UCSD-AML1 (cell line): ENCODE data around the gene IFI27L1.
"Not testable (repeated sequence)": the region's sequence is repeated elsewhere in the genome, so short reads cannot be mapped to it uniquely, and the experiment has no call there.

Experiments
- DNase-seq: peaks from one replicate; lab custom pipeline; 2025; ENCODE audit not compliant: unreplicated experiment; lab: John Stamatoyannopoulos, UW

Gene IFI27L1

DNA sequence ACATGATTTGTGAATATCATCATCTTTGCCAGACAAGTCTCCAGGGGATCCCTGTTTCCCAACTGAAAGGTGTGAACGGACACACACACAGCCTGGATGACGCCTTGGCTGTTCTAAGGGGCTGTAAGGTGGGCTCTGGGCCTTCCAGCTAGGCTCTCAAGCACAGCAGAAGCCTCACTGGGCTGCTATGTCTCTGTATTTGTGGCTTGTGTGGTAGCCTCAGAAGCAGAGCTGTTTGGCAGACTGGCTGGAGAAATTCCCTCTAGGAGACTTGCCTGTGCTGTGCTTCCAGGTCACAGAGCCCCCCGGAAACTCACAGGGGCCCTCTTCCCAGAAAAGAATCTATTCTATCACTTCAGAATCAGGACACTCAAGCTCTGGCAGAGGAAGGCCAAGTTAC lies 33.5 kb upstream of the IFI27L1 start:
- DNase-seq = no peak

DNA sequence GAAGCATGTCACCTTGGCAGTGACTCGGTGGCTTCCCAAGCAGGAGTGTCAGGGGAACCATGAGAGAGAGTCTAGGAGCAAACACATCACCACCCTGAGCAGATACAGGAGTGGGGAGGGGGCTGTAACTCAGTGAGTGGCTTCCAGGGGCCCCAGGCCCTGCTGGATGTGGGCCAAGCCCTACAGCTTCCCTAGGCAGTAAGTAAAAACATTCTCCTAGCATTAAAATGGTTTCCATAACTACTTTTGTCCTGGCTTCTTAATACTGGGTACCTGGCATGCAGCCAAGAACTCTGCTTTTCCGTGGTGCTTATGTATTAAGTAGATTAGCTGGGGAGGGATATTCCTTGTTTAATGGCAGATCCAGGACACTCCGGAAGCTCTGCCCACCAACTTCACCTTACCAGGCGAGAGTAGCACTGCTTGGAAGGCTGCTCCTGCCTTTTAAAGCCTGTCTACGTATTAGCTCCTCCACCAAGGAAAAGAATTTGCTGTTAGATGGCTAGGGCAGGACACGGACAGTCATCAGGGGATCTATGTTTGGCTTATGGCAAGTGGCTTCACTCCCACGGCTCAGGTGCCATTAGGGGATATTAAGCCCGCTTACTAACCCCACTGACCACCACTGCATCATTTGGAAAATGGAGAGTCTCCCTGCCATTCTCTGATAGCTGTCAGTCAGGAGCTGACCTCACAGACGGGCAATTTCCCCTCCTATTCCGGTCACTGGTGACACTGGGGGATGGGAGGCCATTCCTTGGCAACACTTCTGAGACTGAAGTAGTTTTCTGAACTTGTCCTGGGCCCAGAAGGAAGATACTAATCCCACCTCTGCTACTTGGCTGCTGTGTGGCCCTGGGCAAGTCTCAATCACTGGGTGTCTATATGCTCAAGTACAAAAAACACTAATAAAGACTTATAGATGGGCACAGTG lies 32.2 kb upstream of the IFI27L1 start:
- DNase-seq = no peak

DNA sequence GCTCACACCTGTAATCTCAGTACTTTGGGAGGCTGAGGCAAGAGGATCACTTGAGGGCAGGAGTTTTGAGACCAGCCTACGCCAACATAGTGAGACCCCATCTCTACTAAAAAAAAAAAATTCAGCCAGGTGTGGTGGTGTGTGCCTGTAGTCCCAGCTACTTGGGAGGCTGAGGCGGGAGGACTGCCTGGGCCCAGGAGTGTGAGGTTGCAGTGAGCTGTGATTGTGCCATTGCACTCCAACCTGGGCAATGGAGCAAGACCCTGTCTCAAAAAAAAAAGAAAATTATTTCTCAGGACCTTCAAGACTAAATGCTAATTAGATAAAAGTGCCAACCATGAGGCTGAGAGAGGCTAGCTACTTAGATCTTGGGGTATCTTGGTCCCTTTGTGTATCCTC lies 31.5 kb upstream of the IFI27L1 start:
- no peak for DNase-seq

DNA sequence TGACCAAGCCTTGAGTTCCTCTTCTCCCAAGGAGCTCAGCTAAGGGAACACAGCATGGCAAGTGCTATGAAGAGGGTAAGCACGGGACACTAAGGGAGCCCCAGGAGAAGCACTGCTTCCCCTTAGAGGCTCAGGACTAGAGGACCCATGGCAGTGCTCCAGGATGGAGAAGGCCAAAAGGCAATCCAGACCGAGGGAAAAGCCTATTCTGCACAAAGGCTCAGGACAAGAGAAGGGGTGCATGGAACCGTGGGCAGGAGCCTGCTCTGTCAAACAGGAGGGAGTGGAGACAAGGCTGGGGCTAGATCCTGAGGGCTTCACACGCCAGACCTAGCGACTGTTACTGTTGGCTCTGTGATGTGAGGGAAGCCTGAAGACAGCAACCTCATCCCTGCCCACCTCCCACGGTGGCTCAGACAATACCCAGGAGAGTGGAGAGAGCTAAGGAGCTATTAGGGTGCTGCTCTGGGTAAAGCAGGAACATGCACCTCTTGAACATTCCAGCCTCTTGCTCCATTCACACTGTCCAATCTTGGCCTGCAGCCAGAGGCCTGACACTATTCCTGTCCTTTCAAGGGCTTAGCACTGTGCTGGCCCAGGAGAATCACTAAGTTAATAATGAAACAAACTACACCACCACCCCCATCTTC lies 30.8 kb upstream of the IFI27L1 start:
- DNase-seq = no peak

- no peak for DNase-seq
Measured at GRCh38 chr14:94051115-94051514, 30.0 kb upstream of the IFI27L1 start.

DNA sequence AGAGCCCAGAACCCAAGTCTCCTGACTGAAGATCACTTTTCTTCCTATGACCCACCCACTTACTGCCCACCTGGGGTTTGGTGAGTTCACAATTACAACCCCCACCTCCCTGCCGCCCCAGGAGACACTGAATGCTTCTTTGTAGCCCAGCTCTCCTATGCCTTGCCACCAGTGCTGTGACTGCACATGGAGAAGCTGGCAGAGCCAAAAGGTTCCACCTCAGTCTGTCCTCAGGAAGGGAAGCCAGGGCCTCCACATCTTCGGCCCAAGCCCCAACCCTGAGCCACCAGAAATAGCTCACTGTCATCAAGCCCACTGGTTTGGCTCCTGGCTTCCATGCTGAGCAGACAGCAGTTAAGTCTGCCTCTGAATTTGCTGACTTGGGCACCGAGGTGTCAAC lies 29.3 kb upstream of the IFI27L1 start:
- no peak for DNase-seq

DNA sequence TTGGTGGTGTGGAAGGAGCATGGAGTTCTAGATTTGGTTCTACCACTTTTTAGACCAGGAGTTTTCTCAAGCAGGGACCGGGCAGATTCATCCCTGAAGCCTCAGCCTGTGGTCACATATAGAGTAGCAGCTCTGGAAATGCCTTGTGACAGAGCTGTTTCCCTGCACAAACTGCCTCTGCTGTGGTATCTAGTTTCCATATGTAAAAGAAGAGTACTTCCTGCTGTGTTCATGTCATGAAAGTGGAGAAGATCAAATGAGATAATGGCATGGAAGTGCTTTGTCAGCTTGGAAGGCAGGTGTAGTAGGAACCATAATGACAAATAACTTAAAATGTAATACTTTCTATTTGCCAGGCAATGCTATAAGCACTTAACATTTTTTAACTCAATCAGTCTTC lies 28.9 kb upstream of the IFI27L1 start:
- no peak for DNase-seq

- no peak for DNase-seq
Measured at GRCh38 chr14:94052662-94053061, 28.4 kb upstream of the IFI27L1 start.

DNA sequence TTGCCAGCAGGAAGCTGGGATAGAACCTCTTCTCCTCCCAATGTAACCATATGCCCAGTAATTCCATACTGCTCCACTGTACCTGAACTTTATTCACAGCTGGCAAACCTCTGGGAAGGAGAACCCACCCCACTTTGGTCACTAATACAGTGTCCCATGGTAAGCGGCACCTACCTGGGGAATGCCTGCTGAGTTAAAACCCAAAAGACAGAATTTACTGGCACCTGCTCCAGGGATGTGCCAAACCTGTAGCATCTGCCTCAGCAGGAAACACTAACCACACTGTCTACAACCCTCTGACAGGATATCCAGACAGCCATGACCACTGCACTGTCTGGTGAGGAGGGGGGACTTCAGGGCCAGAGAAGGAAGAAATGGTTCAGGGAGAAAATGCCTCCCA lies 26.7 kb upstream of the IFI27L1 start:
- DNase-seq = no peak

- DNase-seq = no peak
Measured at GRCh38 chr14:94054936-94055335, 26.2 kb upstream of the IFI27L1 start.

- no peak for DNase-seq
Measured at GRCh38 chr14:94056579-94057308, 24.4 kb upstream of the IFI27L1 start.

- no peak for DNase-seq
Measured at GRCh38 chr14:94058128-94058673, 22.9 kb upstream of the IFI27L1 start.

GRCh38 chr14:94058674-94059138 lies 22.4 kb upstream of the IFI27L1 start:
- DNase-seq = no peak

DNA sequence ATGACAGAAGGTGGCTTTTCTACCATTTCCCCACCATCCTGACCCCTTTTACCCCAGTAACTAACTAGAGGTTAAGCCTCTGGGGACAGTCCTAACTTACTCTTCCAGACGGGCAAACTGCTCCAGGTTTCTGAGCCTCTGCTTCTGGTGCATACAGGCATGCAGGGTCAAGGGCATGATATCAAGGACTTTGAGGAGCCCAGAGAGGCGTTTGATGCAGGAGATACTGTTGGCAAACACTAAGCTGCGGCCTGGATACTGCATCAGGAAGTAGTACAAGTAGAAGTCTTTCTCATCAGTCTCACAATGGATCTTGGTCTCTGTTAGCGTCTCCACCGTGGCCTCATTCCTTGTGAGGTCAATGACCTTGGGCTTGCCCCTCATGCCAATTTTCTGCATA lies 21.1 kb upstream of the IFI27L1 start:
- DNase-seq = no peak

GRCh38 chr14:94062344-94062940 lies 18.7 kb upstream of the IFI27L1 start:
- DNase-seq = no peak

- DNase-seq = no peak
Measured at GRCh38 chr14:94066089-94066676, 14.9 kb upstream of the IFI27L1 start.

DNA sequence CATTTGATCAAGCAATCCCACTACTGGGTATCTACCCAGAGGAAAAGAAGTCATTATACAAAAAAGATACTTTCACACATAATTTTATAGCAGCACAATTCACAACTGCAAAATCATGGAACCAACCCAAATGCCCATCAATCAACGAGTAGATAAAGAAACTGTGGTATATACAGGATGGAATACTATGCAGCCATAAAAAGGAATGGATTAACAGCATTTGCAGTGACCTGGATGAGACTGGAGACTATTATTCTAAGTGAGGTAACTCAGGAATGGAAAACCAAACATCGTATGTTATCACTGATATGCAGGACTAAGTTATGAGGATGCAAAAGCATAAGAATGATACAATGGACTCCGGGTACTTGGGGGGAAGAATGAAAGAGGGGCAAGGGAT lies 9.0 kb upstream of the IFI27L1 start:
- DNase-seq = not testable (repeated sequence)

DNA sequence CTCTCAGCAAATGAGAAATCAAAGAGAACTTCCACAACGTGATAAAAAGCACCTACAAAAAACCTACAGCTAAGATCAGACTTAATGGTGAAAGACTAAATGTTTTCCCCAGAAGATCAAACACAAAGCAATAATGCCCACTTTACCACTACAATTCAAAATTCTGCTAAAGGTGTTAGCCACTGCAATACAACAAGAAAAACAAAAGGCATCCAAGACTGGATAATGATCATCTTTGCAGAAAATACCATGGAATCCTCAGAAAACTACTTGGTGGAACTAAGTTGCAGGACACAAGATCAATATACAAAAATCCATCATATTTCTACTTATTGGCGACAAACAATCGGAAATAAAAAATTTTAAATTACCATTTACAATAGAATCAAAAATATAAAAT lies 6.6 kb upstream of the IFI27L1 start:
- DNase-seq = no peak

DNA sequence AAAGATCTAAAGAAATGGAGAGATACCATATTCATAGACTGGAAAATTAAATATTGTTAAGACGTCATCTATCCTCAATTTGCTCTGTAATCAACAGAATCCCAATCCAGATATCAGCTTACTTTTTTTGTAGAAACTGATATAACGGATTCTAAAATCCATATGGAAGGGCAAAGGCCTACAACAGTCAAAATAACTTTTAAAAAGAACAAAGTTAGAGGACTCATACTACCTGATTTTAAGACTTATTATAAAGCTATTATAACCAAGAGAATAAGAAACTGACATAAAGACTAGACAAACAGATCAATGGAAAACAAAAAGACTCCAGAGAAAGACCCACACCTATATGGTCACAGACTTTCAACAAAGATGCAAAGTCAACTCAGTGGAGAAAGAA lies 6.1 kb upstream of the IFI27L1 start:
- DNase-seq = no peak

DNA sequence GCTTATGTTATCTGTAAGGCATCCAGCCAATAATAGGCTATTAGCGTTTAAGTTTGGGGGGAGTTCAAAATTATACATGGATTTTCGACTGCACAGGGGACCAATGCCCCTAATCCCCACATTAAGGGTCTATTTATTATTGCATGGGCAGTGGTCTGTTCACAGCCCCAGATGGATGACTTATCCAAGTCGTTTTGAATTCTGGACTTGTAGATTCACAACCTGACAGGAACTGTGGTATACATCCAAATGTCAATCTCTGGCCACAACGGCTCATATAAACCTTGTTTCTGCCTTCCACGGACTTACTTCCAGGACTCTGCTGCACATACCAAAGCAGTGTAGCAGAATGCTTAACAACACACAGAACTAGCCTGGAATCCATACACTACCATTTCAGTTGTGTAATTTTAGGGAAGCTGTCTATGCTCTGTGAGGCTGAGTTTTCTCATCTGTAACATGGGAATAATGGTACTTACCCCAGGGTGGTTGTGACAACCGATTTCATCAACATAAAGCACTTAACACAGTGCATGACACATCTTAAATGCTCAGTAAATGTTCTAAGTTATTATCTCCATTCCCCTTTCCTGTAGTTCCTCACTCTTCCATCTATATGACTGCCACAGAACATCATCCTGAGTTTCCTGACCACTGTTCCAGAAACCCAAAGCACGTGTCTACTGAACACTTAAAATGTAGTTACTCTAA lies 3.8 kb upstream of the IFI27L1 start:
- DNase-seq = no peak
